ENCODE measurements around the gene IGSF9.

IGSF9 gene

GRCh38 chr1:159931795-159932173 lies 13.6 kb downstream of the IGSF9 start:
- Mint-ChIP-seq H3K4me1 (peaks cover 9% of the 10 kb centered on the region), H3K27me3 (ENCODE audit: low read depth) (peaks cover 4% of the 10 kb centered on the region), H3K9me3 (no peaks in the 10 kb centered on the region), H3K4me3 (no peak overlapping the region), H3K27ac (no peak overlapping the region), H3K36me3 (ENCODE audit: low read depth) (peaks cover 48% of the 10 kb centered on the region)
- no peak for TF ChIP-seq CTCF (IDR thresholded peaks at IDR 0.05; ENCODE audit: unreplicated experiment in 3 of 3)

GRCh38 chr1:159931101-159931794 lies 14.2 kb downstream of the IGSF9 start:
- no peak for TF ChIP-seq CTCF (IDR thresholded peaks at IDR 0.05; ENCODE audit: unreplicated experiment in 3 of 3)
- peaks cover 14% of the 10 kb centered on the region for H3K4me1 Mint-ChIP-seq
- no peak overlapping the region for H3K4me3 Mint-ChIP-seq
- peaks cover 4% of the 10 kb centered on the region for H3K27me3 Mint-ChIP-seq (ENCODE audit: low read depth)
- no peaks in the 10 kb centered on the region for H3K9me3 Mint-ChIP-seq
- no peak overlapping the region for H3K27ac Mint-ChIP-seq
- H3K36me3 Mint-ChIP-seq (ENCODE audit: low read depth): peaks cover 49% of the 10 kb centered on the region

GRCh38 chr1:159930634-159931033 lies 14.8 kb downstream of the IGSF9 start:
- Mint-ChIP-seq H3K36me3 (ENCODE audit: low read depth) (peaks cover 43% of the 10 kb centered on the region), H3K4me3 (no peak overlapping the region), H3K27ac (no peak overlapping the region), H3K27me3 (ENCODE audit: low read depth) (peaks cover 4% of the 10 kb centered on the region), H3K9me3 (no peaks in the 10 kb centered on the region), H3K4me1 (peaks cover 20% of the 10 kb centered on the region)
- TF ChIP-seq CTCF (IDR thresholded peaks at IDR 0.05; ENCODE audit: unreplicated experiment in 3 of 3): no peak

GRCh38 chr1:159930216-159930615 lies 15.2 kb downstream of the IGSF9 start:
- peaks cover 24% of the 10 kb centered on the region for H3K4me1 Mint-ChIP-seq
- no peak for TF ChIP-seq CTCF (IDR thresholded peaks at IDR 0.05; ENCODE audit: unreplicated experiment in 3 of 3)
- H3K36me3 Mint-ChIP-seq (ENCODE audit: low read depth): peaks cover 39% of the 10 kb centered on the region
- peaks cover under 1% of the 10 kb centered on the region for H3K27me3 Mint-ChIP-seq (ENCODE audit: low read depth)
- no peaks in the 10 kb centered on the region for H3K9me3 Mint-ChIP-seq
- no peak overlapping the region for H3K4me3 Mint-ChIP-seq
- H3K27ac Mint-ChIP-seq: no peak overlapping the region

GRCh38 chr1:159929155-159930051 lies 16.0 kb downstream of the IGSF9 start:
- H3K27ac Mint-ChIP-seq: peak overlapping the region in 1 of 3 experiments; percentile 2
- no peaks in the 10 kb centered on the region for H3K9me3 Mint-ChIP-seq
- H3K27me3 Mint-ChIP-seq (ENCODE audit: low read depth): no peaks in the 10 kb centered on the region
- H3K36me3 Mint-ChIP-seq (ENCODE audit: low read depth): peaks cover 34% of the 10 kb centered on the region
- peaks cover 27% of the 10 kb centered on the region for H3K4me1 Mint-ChIP-seq
- no peak for TF ChIP-seq CTCF (IDR thresholded peaks at IDR 0.05; ENCODE audit: unreplicated experiment in 3 of 3)
- H3K4me3 Mint-ChIP-seq: peak overlapping the region in 1 of 3 experiments; percentile 59

Data from nephron (organoid).